SH-SY5Y (cell line): Measurements from ENCODE around the gene CD81.

ENCODE experiments used
- GATA2 ChIP-seq: IDR thresholded peaks from 2 replicates; pipeline ENCODE4 v1.6.1; 2011; ENCODE audit warnings: mild to moderate bottlenecking, low read depth, low read length
- GATA3 ChIP-seq: IDR thresholded peaks from 2 replicates; pipeline ENCODE4 v1.6.1; 2011; ENCODE audit warnings: low read depth, mild to moderate bottlenecking, low read length, moderate library complexity

Gene CD81

DNA sequence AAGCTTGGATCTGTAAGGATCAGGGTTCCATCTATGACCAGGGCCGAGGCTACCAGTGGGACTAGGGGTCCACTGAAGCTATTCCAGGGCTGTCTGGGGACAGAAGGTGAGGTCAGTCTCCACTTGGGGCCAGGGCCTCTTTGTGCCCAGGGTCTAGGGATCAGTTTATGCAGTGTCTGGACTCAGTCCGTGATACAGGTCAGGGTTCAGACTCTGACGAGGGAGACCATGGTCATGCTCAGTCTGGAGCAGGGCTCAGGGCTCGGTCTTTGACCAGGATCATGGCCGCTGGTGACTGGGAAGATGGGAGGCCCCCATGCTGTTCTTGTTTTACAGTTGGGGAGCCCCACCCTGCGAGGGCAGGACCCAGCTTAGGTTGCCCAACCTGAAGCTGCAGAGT is 35.2 kb downstream of the CD81 start:
- TF ChIP-seq GATA3 = no peak

GRCh38 chr11:2413742-2414579 is 36.9 kb downstream of the CD81 start:
- TF ChIP-seq GATA2 (no peak), GATA3 (no peak)

GRCh38 chr11:2414616-2415015 is 37.5 kb downstream of the CD81 start:
- no peak for TF ChIP-seq GATA3
- no peak for TF ChIP-seq GATA2

DNA sequence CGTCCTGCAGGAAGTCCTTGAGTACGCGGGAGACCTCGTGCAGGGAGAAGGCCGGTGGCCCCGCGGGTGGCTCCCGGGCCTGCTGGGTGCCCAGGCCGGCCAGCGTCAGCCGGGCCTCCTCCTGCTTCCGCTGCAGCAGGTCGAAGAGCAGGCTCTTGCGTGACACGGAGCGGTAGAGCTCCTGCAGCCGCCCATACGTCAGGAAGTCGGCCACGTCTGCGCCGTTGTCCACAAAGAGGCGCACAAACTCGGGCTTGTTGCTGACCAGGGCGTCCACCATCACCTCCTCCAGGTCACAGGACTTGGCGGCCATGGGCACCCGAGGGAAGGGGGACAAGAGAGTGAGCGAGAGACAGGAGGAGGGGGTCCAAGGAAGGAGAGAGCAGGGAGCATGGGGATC is 38.1 kb downstream of the CD81 start:
- no peak for TF ChIP-seq GATA3
- TF ChIP-seq GATA2 = no peak

- TF ChIP-seq GATA3 (no peak), GATA2 (no peak)
Observed at GRCh38 chr11:2415601-2416380, 38.7 kb downstream of the CD81 start.

- TF ChIP-seq GATA3 (no peak), GATA2 (no peak)
Observed at GRCh38 chr11:2416765-2417164, 39.7 kb downstream of the CD81 start.

DNA sequence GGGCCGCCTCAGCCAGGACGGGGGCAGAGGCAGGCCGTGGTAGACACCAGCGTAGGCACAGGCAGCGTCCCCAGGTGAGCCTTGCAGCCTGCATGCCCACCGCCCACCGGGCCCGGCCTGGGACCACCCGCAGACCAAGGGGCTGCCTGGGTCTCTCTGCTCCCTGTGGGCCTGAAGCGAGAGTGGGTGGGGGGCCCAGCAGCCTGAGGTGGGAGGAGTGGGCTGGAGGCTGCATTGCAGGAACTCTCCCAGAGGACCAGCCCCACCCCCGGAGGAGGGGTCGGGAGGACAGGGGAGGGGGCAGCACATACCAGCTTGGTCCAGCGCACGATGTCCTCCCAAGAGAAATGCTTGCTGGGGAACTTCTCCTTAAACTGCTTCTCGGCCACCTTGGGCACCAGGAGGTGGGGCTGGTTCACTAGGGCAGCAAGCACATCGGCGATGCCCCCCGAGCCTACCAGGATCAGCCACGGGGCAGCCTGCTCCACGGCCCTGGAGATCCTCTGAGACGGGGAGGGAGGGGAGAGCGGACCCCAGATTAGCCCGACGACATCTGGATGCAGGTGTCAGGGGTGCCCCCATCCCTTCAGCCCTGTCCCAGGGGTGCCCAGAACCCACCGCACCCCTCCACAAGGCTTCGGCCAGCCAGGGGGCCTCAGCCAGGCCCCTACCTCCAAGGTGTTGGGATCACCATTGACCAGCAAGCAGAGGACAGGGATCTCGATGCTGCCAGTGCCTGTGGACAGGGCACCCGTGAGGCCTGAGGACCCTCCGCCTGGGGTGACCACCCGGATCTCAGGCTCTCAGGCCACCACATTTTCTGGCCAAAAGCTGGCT is 41.0 kb downstream of the CD81 start:
- TF ChIP-seq GATA2 (no peak), GATA3 (no peak)

- TF ChIP-seq GATA3 (no peak), GATA2 (no peak)
Observed at GRCh38 chr11:2418693-2419360, 41.7 kb downstream of the CD81 start.

GRCh38 chr11:2419638-2420501 is 42.8 kb downstream of the CD81 start:
- no peak for TF ChIP-seq GATA2
- no peak for TF ChIP-seq GATA3

DNA sequence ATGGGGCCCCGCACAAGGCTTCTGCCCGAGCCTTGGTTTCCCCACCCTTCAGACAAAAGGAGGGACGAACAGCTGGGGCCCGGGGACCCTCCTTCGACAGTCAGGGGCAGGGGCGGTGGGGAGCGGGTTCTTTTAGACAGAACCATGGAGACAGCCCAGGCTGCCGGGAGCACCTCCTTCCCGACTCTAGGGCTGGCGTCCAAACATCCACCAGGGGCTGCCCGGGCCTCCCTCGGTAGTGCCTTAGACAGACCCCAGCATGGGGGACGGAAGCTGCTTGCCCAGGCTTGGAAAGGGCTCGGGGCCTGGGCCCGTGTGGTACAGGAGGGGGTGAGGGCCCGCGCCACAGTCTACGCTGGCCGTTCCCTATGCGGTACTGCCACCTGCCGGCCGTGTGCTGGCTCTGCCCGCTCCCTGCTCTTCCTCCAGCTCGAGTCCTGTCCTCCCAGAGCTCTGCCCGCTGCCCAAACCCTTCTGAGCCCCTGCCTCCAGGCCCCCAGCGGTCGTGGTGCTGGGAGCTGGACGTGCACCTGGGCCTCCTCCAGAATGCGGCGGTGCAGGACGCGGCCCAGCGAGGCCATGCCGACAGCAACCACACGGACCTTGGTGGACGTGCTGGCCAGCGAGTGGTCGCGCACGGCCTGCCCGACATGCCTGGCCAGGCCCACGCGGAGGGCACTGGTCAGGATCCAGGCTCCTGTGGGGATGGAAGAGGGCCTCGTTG is 43.6 kb downstream of the CD81 start:
- TF ChIP-seq GATA2 = no peak
- no peak for TF ChIP-seq GATA3

- TF ChIP-seq GATA3 (no peak), GATA2 (no peak)
Observed at GRCh38 chr11:2421226-2421994, 44.3 kb downstream of the CD81 start.

DNA sequence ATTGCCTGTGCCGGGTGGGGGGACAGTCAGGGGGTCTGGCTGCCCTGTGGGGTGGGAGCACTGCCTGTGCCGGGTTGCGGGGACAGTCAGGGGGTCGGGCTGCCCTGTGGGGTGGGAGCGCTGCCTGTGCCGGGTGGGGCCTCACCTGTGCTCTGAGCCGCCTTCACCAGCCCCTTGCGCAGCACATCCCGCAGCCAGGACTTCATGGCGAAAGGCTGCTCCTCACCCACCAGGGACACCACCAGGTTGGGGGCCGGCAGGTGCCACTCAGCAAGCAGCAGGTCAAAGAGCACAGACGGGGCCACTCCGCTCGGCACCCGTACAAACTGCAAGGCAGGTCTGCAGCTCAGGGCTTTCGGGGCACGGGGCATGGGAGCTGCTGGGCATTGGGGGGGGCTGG is 44.9 kb downstream of the CD81 start:
- TF ChIP-seq GATA3 (no peak), GATA2 (no peak)
